H9 (cell line): ENCODE measurements around the gene ADAMTS16. TPM values are rescaled to one million over a fixed set of nuclear protein-coding genes. Genes with fewer than 3 reads are reported as not detected.

Source experiments
- DNase-seq: peaks from one replicate; pipeline ENCODE4 v3.0.0-alpha.2; 2017
- H2AFZ ChIP-seq: one replicate; pipeline ENCODE4 v1.6.1; 2013; ENCODE audit warnings: mild to moderate bottlenecking, low read length, control low read depth, moderate library complexity
- H2AK5ac ChIP-seq: 2 replicates; pipeline ENCODE4 v1.6.1; 2013; ENCODE audit warnings: low read length, control low read depth, mixed read lengths; ENCODE audit not compliant: insufficient read length
- H2BK120ac ChIP-seq: one replicate; pipeline ENCODE4 v1.6.1; 2013; ENCODE audit warnings: low read depth, mild to moderate bottlenecking, low read length, control low read depth, inconsistent platforms; ENCODE audit not compliant: poor library complexity, severe bottlenecking
- H2BK12ac ChIP-seq: 2 replicates; pipeline ENCODE4 v1.6.1; 2013; ENCODE audit warnings: low read length, control low read depth, mixed read lengths, low read depth; ENCODE audit not compliant: insufficient read length
- H2BK15ac ChIP-seq: 2 replicates; pipeline ENCODE4 v1.6.1; 2013; ENCODE audit warnings: low read depth, low read length, control low read depth
- H2BK20ac ChIP-seq: one replicate; pipeline ENCODE4 v1.6.1; 2013; ENCODE audit warnings: low read depth, mild to moderate bottlenecking, low read length, control low read depth, inconsistent platforms; ENCODE audit not compliant: poor library complexity, severe bottlenecking
- H2BK5ac ChIP-seq: 2 replicates; pipeline ENCODE4 v1.6.1; 2013; ENCODE audit warnings: low read length, control low read depth, mixed read lengths; ENCODE audit not compliant: insufficient read length
- H3K14ac ChIP-seq: 2 replicates; pipeline ENCODE4 v1.6.1; 2013; ENCODE audit warnings: low read length, control low read depth; ENCODE audit not compliant: insufficient read depth
- H3K18ac ChIP-seq: 2 replicates; pipeline ENCODE4 v1.6.1; 2013; ENCODE audit warnings: low read depth, mild to moderate bottlenecking, mixed read lengths, low read length, control low read depth; ENCODE audit not compliant: insufficient read length
- H3K23ac ChIP-seq: 2 replicates; pipeline ENCODE4 v1.6.1; 2013; ENCODE audit warnings: low read length, control low read depth, mixed read lengths, low read depth; ENCODE audit not compliant: insufficient read length
- H3K23me2 ChIP-seq: 2 replicates; pipeline ENCODE4 v1.6.1; 2013; ENCODE audit warnings: low read depth, mild to moderate bottlenecking, mixed read lengths, low read length, control low read depth; ENCODE audit not compliant: insufficient read length, poor library complexity, severe bottlenecking
- H3K27ac ChIP-seq: 2 replicates; pipeline ENCODE4 v1.5.1; 2013; ENCODE audit warnings: low read length, control low read depth, mixed read lengths, low read depth; ENCODE audit not compliant: insufficient read length
- H3K27me3 ChIP-seq: 2 replicates; pipeline ENCODE4 v1.6.1; 2013; ENCODE audit warnings: low read length, control low read depth, inconsistent platforms; ENCODE audit not compliant: insufficient read depth
- H3K4ac ChIP-seq: 2 replicates; pipeline ENCODE4 v1.6.1; 2013; ENCODE audit warnings: low read depth, mild to moderate bottlenecking, control low read depth, inconsistent platforms, low read length, moderate library complexity
- H3K4me1 ChIP-seq: 2 replicates; pipeline ENCODE4 v1.6.1; 2013; ENCODE audit warnings: low read length, control low read depth, inconsistent platforms; ENCODE audit not compliant: insufficient read depth
- H3K4me2 ChIP-seq: 2 replicates; pipeline ENCODE4 v1.6.1; 2013; ENCODE audit warnings: low read length, control low read depth, mixed read lengths; ENCODE audit not compliant: insufficient read length, insufficient read depth
- H3K56ac ChIP-seq: 2 replicates; pipeline ENCODE4 v1.6.1; 2013; ENCODE audit warnings: low read depth, mild to moderate bottlenecking, mixed read lengths, low read length, control low read depth; ENCODE audit not compliant: insufficient read length
- H3K79me1 ChIP-seq: 2 replicates; pipeline ENCODE4 v1.6.1; 2013; ENCODE audit warnings: low read depth, mild to moderate bottlenecking, moderate library complexity, low read length, control low read depth, inconsistent platforms; ENCODE audit not compliant: insufficient read depth, poor library complexity, severe bottlenecking
- H3K79me2 ChIP-seq: 2 replicates; pipeline ENCODE4 v1.6.1; 2013; ENCODE audit warnings: low read length, control low read depth, inconsistent platforms; ENCODE audit not compliant: insufficient read depth
- H3K9ac ChIP-seq: 2 replicates; pipeline ENCODE4 v1.6.1; 2013; ENCODE audit warnings: low read length, control low read depth, mixed read lengths; ENCODE audit not compliant: insufficient read length; ENCODE audit errors: extremely low read depth
- H3K9me3 ChIP-seq: one replicate; pipeline ENCODE4 v1.6.1; 2013; ENCODE audit warnings: low read depth, low read length, inconsistent platforms; ENCODE audit not compliant: control insufficient read depth
- H3T11ph ChIP-seq: one replicate; pipeline ENCODE4 v1.6.1; 2013; ENCODE audit warnings: mild to moderate bottlenecking, low read length, control low read depth, inconsistent platforms
- H4K20me1 ChIP-seq: one replicate; pipeline ENCODE4 v1.6.1; 2013; ENCODE audit not compliant: control insufficient read depth, insufficient read length, insufficient read depth
- H4K5ac ChIP-seq: 2 replicates; pipeline ENCODE4 v1.6.1; 2013; ENCODE audit warnings: low read depth, mild to moderate bottlenecking, mixed read lengths, low read length, control low read depth; ENCODE audit not compliant: insufficient read length
- H4K8ac ChIP-seq: replicated peaks from 2 replicates; pipeline ENCODE4 v1.6.1; 2013; ENCODE audit warnings: low read length, control low read depth, mixed read lengths, low read depth; ENCODE audit not compliant: insufficient read length
- H4K91ac ChIP-seq: 2 replicates; pipeline ENCODE4 v1.6.1; 2013; ENCODE audit warnings: low read depth, mild to moderate bottlenecking, moderate library complexity, mixed read lengths, low read length, control low read depth; ENCODE audit not compliant: insufficient read length
- H3K27ac Mint-ChIP-seq, 3 experiments: 2 replicates in 2 of 3; 3 replicates in 1 of 3; pipeline ENCODE4 v1.8.0; 2020 to 2021; ENCODE audit warnings: mixed read lengths in 3 of 3, mild to moderate bottlenecking in 1 of 3, moderate library complexity in 1 of 3
- H3K27me3 Mint-ChIP-seq: 2 replicates; pipeline ENCODE4 v1.8.0; 2021; ENCODE audit warnings: low read depth, mild to moderate bottlenecking, moderate library complexity, mixed read lengths
- H3K36me3 Mint-ChIP-seq, 3 experiments: 2 replicates in 2 of 3; 3 replicates in 1 of 3; pipeline ENCODE4 v1.8.0; 2020 to 2021; ENCODE audit warnings: low read depth in 3 of 3, mixed read lengths in 3 of 3; ENCODE audit not compliant: insufficient read depth in 1 of 3
- H3K4me1 Mint-ChIP-seq, 2 experiments: 2 replicates each; pipeline ENCODE4 v1.8.0; 2020; ENCODE audit warnings: mixed read lengths in 2 of 2
- H3K4me3 Mint-ChIP-seq, 2 experiments: 2 replicates in 1 of 2; 3 replicates in 1 of 2; pipeline ENCODE4 v1.8.0; 2020 to 2021; ENCODE audit warnings: mild to moderate bottlenecking in 2 of 2, mixed read lengths in 2 of 2, moderate library complexity in 1 of 2
- H3K9me3 Mint-ChIP-seq, 2 experiments: 2 replicates in 1 of 2; 3 replicates in 1 of 2; pipeline ENCODE4 v1.8.0; 2020; ENCODE audit warnings: mild to moderate bottlenecking in 2 of 2, mixed read lengths in 2 of 2, moderate library complexity in 1 of 2
- CTCF ChIP-seq: fragments of 200-600 bp; sonication (generic); conservative IDR thresholded peaks from 3 replicates; pipeline ENCODE4 v1.8.0; 2021; ENCODE audit warnings: antibody characterized with exemption, mild to moderate bottlenecking
- total RNA-seq: library from RNA; stranded (reverse); gene quantifications from 2 replicates; pipeline ENCODE4 v1.2.1, GENCODE V29; 2021

Gene ADAMTS16
- total RNA-seq, 1 experiment from 2014 or later = 4.5 TPM

- Histone ChIP-seq H4K5ac (no peak overlapping the region), H3K27ac (no peak overlapping the region), H3K79me2 (no peaks in the 10 kb centered on the region), H2AFZ (no peak overlapping the region), H3K9me3 (no peaks in the 10 kb centered on the region), H2BK120ac (no peak overlapping the region), H3K56ac (no peak overlapping the region), H3K27me3 (no peaks in the 10 kb centered on the region), H4K8ac (no peak overlapping the region), H2BK5ac (no peak overlapping the region), H3K4me1 (peaks cover 2% of the 10 kb centered on the region; the same call in 1 of the 2 replicates), H4K20me1 (no peaks in the 10 kb centered on the region), H3T11ph (no peak overlapping the region), H3K18ac (no peak overlapping the region), H2BK12ac (no peak overlapping the region), H3K4me2 (no peak overlapping the region), H4K91ac (no peak overlapping the region), H2AK5ac (no peak overlapping the region), H2BK15ac (no peak overlapping the region), H3K9ac (no peak overlapping the region), H3K23me2 (no peaks in the 10 kb centered on the region), H3K23ac (no peak overlapping the region), H2BK20ac (no peak overlapping the region), H3K79me1 (no peaks in the 10 kb centered on the region), H3K14ac (no peak overlapping the region), H3K4ac (no peak overlapping the region)
- Mint-ChIP-seq H3K4me3 (no peak overlapping the region), H3K4me1 (peaks cover 19 to 24% of the 10 kb centered on the region in 2 experiments), H3K27ac (no peak overlapping the region), H3K36me3 (no peaks in the 10 kb centered on the region; a peak in 2 of 7 replicates), H3K9me3 (no peaks in the 10 kb centered on the region; a peak in 1 of 5 replicates), H3K27me3 (no peaks in the 10 kb centered on the region)
- no peak for DNase-seq
- TF ChIP-seq CTCF = no peak
These were observed 208.4 kb downstream of the ADAMTS16 start for GRCh38 chr5:5348576-5348975.
